ENCODE measurements around the gene FAM174B. TPM values are rescaled to one million over a fixed set of nuclear protein-coding genes. Genes with fewer than 3 reads are reported as not detected.

FAM174B gene
- 10 to 100 TPM in 1 of 2 donors, 1 to 10 TPM in 1; 2.1 to 18.3 TPM for total RNA-seq

GRCh38 chr15:92655178-92655995 lies at the start of gene FAM174B:
Gene FAM174B, minus strand, starts transcription at chr15:92655775.

Other genes starting within 250 kb of the FAM174B start
- gene CHD2, start 244.5 kb upstream of the FAM174B start, total RNA-seq: 10 to 100 TPM; 38.0 to 53.0 TPM

All from melanocyte of skin (primary cell).